ENCODE data around the gene ARMC7.
"Not testable (repeated sequence)": the region's sequence is repeated elsewhere in the genome, so short reads cannot be mapped to it uniquely, and the experiment has no call there.

Gene ARMC7

DNA sequence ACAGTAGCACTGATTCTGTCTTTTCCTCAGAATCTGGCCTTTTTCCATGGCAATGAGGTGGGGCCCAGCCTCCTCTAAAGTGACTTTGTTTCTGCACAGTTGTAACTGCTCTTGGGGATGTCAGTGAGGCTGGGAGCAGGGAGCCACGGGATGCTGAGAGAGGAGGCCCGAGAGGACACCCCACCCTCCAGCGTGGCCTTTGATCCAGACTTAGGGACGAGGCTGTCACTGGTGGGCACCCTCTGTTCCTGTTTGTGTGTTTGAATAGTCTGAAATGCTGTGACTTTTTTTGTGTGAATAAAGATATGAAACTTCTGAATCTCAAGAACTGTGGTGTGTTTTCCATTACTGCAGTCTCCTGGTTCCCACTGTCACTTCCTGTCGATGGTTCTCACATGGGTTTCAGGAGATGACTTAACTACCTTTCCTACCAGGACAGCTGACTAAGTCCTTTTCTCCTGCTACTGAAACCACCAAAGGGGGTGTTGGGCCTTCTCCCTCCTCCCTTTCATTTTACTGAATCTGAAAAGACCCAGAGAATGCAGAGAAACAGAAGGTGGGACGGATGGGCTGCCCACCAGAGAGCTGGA lies 44.1 kb upstream of the ARMC7 start:
- no peak for DNase-seq (ENCODE audit: insufficient read length, low spot score)
- FAIRE-seq, result no peak
- TF ChIP-seq TAF1 (IDR thresholded peaks at IDR 0.05; ENCODE audit: low read depth, low read length), result no peak
- no peak for TF ChIP-seq POLR2AphosphoS5 (IDR thresholded peaks at IDR 0.05; ENCODE audit: low read depth, low read length)
- no peak for TF ChIP-seq POU2F2 (IDR thresholded peaks at IDR 0.05; ENCODE audit: low read depth, low read length)
- no peak; the same call in 1 of the 2 replicates for TF ChIP-seq SPI1 (IDR thresholded peaks at IDR 0.05; ENCODE audit: low read depth, low read length)
- no peak for TF ChIP-seq PAX5 (IDR thresholded peaks at IDR 0.05; ENCODE audit: insufficient read depth, low read length, severe bottlenecking)
- TF ChIP-seq POLR2A (IDR thresholded peaks at IDR 0.05; ENCODE audit: low read depth, low read length), result no peak

DNA sequence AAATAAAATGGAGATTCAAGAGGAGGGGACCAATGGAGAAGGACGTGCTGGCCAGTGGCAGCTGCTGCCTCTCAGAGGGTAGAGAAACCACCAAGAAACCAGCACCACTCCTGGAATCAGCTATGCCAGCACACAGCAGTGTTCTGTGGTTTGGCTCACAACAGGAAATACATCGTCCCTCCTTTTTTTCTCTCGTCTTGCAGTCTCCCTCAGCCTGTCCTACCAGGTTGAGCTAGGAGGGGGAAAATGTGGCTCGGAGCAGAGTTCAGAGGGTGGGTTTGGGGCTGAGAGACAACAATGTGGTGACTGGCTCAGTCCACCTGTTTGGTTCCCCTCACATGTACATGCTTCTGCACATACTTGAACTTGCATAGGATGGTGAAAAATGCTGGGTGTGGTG lies 41.9 kb upstream of the ARMC7 start:
- TF ChIP-seq POLR2AphosphoS5 (IDR thresholded peaks at IDR 0.05; ENCODE audit: low read depth, low read length), result no peak
- TF ChIP-seq POU2F2 (IDR thresholded peaks at IDR 0.05; ENCODE audit: low read depth, low read length), result no peak
- no peak for TF ChIP-seq PAX5 (IDR thresholded peaks at IDR 0.05; ENCODE audit: insufficient read depth, low read length, severe bottlenecking)
- TF ChIP-seq TAF1 (IDR thresholded peaks at IDR 0.05; ENCODE audit: low read depth, low read length), result no peak
- no peak for TF ChIP-seq POLR2A (IDR thresholded peaks at IDR 0.05; ENCODE audit: low read depth, low read length)
- TF ChIP-seq SPI1 (IDR thresholded peaks at IDR 0.05; ENCODE audit: low read depth, low read length), result no peak
- no peak for DNase-seq (ENCODE audit: insufficient read length, low spot score)
- FAIRE-seq, result no peak

GRCh38 chr17:75068750-75069149 lies 41.0 kb upstream of the ARMC7 start:
- FAIRE-seq (no peak), DNase-seq (ENCODE audit: insufficient read length, low spot score) (no peak)
- TF ChIP-seq POLR2A (IDR thresholded peaks at IDR 0.05; ENCODE audit: low read depth, low read length) (no peak), SPI1 (IDR thresholded peaks at IDR 0.05; ENCODE audit: low read depth, low read length) (no peak), PAX5 (IDR thresholded peaks at IDR 0.05; ENCODE audit: insufficient read depth, low read length, severe bottlenecking) (no peak), TAF1 (IDR thresholded peaks at IDR 0.05; ENCODE audit: low read depth, low read length) (no peak), POU2F2 (IDR thresholded peaks at IDR 0.05; ENCODE audit: low read depth, low read length) (no peak)

DNA sequence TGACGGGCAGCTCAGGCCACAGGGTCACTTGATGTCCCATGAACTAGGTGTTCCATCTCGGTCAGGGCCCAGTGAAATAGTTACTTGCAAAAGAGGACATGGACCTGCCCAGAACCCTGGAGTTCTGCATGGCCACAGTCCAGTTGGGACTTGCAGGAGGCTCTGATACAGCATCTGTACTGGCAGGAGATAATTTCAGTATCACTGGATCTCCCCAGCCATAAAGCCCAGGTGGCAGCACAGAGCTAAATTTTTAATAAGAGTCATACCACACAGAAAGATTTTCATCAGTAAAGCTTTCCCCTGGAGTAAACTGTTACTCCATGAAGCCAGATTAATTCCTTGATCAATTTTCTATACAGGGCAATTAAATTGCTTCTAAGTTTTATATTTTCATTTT lies 40.0 kb upstream of the ARMC7 start:
- no peak for DNase-seq (ENCODE audit: insufficient read length, low spot score)
- TF ChIP-seq SPI1 (IDR thresholded peaks at IDR 0.05; ENCODE audit: low read depth, low read length), result no peak
- no peak for TF ChIP-seq TAF1 (IDR thresholded peaks at IDR 0.05; ENCODE audit: low read depth, low read length)
- TF ChIP-seq POLR2A (IDR thresholded peaks at IDR 0.05; ENCODE audit: low read depth, low read length), result no peak
- no peak for TF ChIP-seq POLR2AphosphoS5 (IDR thresholded peaks at IDR 0.05; ENCODE audit: low read depth, low read length)
- no peak for TF ChIP-seq PAX5 (IDR thresholded peaks at IDR 0.05; ENCODE audit: insufficient read depth, low read length, severe bottlenecking)
- TF ChIP-seq POU2F2 (IDR thresholded peaks at IDR 0.05; ENCODE audit: low read depth, low read length), result no peak
- FAIRE-seq, result no peak

- DNase-seq (ENCODE audit: insufficient read length, low spot score); FAIRE-seq: not testable (repeated sequence)
These were observed 38.1 kb upstream of the ARMC7 start for GRCh38 chr17:75071478-75072271.

GRCh38 chr17:75072909-75073308 lies 36.9 kb upstream of the ARMC7 start:
- not testable (repeated sequence) for FAIRE-seq

GRCh38 chr17:75073618-75074047 lies 36.1 kb upstream of the ARMC7 start:
- no peak for FAIRE-seq
- DNase-seq (ENCODE audit: insufficient read length, low spot score), result no peak
- no peak for TF ChIP-seq PAX5 (IDR thresholded peaks at IDR 0.05; ENCODE audit: insufficient read depth, low read length, severe bottlenecking)
- no peak for TF ChIP-seq POLR2AphosphoS5 (IDR thresholded peaks at IDR 0.05; ENCODE audit: low read depth, low read length)

More at GRCh38 chr17:75072909-75073308, 36.9 kb upstream of the ARMC7 start:
- not testable (repeated sequence) for DNase-seq (ENCODE audit: insufficient read length, low spot score)

DNA sequence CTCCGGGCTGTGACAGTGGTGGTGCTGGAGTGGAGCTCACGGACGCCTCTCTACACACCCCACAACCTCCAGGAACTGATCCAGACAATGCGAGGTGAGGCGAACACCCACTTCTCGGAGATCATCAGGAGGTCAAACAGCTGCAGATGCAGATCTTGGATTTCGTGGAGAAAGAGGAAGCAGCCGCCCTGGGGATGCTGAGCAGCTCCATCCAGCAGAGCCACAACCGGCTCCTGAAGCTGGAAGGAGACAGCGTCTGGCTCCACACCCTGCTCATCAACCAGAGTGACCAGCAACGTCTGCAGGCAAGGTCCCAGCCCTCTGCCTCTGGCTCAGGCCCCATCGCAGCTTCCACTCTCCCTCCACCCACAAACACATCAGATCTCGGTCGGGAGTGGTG lies 35.2 kb upstream of the ARMC7 start:
- no peak for FAIRE-seq
- TF ChIP-seq TAF1 (IDR thresholded peaks at IDR 0.05; ENCODE audit: low read depth, low read length), result no peak
- TF ChIP-seq PAX5 (IDR thresholded peaks at IDR 0.05; ENCODE audit: insufficient read depth, low read length, severe bottlenecking), result no peak
- no peak for TF ChIP-seq POLR2A (IDR thresholded peaks at IDR 0.05; ENCODE audit: low read depth, low read length)
- TF ChIP-seq POLR2AphosphoS5 (IDR thresholded peaks at IDR 0.05; ENCODE audit: low read depth, low read length), result no peak
- no peak for TF ChIP-seq POU2F2 (IDR thresholded peaks at IDR 0.05; ENCODE audit: low read depth, low read length)
- no peak for DNase-seq (ENCODE audit: insufficient read length, low spot score)

DNA sequence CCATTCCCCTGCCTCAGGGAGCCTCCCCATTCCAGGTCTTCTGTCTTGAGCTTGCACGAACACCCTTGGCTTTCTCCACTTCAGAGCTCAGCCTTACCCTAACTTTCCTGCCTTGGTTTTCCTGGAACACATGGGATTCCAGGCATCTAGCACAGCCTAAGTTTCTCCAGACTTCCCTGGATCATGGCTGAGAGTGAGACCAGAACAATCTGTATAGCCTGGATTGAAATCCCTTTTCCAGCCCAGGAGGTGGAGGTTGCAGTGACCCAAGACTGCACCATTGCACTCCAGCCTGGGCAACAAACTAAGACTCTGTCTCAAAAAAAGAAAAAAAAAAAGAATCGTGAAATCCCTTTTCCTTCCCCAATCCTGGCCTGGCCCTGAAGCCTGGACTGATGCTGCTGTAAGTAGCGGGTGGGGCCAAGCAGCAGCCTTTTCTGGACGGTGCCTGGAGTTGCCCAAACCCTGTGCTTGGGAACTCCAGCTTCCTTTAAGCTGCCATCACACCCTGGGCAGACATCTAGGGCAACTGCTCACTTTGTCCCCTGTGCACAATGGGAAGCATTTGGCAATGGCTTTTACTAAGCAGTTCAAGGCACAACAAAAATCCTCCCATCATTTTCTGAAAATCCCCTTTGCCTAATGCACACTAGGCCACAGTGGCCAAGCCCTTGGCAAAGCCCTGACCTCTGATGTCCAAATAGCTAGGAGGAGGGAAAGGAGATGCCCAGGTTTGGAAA lies 34.0 kb upstream of the ARMC7 start:
- FAIRE-seq (no peak), DNase-seq (ENCODE audit: insufficient read length, low spot score) (no peak)
- no peak for TF ChIP-seq POLR2A (IDR thresholded peaks at IDR 0.05; ENCODE audit: low read depth, low read length)
- TF ChIP-seq TAF1 (IDR thresholded peaks at IDR 0.05; ENCODE audit: low read depth, low read length), result no peak
- TF ChIP-seq POLR2AphosphoS5 (IDR thresholded peaks at IDR 0.05; ENCODE audit: low read depth, low read length), result no peak
- TF ChIP-seq PAX5 (IDR thresholded peaks at IDR 0.05; ENCODE audit: insufficient read depth, low read length, severe bottlenecking), result no peak

DNA sequence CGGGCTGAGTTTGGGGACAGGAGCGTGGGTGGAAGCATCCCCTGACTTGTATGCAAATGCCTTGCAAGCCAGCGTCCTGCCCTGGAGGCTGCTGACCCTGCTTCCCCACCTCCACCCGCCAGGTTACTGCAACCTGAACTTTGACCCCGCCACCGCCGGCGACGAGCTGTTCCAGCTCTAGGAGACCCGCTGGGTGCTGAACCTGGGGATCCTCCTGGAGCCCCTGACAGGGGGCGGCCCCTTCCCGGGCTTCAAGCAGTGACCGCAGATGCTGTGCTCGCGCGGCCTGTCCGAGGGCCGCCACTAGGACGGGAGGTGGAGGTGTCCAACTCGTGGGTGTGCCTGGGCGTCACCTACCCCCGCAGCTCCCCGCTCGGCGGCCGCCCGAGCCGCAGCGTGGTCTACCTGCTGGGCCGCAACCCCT lies 32.7 kb upstream of the ARMC7 start:
- no peak for TF ChIP-seq SPI1 (IDR thresholded peaks at IDR 0.05; ENCODE audit: low read depth, low read length)
- no peak for TF ChIP-seq POLR2A (IDR thresholded peaks at IDR 0.05; ENCODE audit: low read depth, low read length)
- TF ChIP-seq POLR2AphosphoS5 (IDR thresholded peaks at IDR 0.05; ENCODE audit: low read depth, low read length), result no peak
- TF ChIP-seq TAF1 (IDR thresholded peaks at IDR 0.05; ENCODE audit: low read depth, low read length), result no peak
- TF ChIP-seq POU2F2 (IDR thresholded peaks at IDR 0.05; ENCODE audit: low read depth, low read length), result peak; percentile 80; the same call in 1 of the 2 replicates
- TF ChIP-seq PAX5 (IDR thresholded peaks at IDR 0.05; ENCODE audit: insufficient read depth, low read length, severe bottlenecking), result no peak
- FAIRE-seq (peak; percentile 28), DNase-seq (ENCODE audit: insufficient read length, low spot score) (no peak)
